Measurements from ENCODE around the gene TTC36. TPM values are rescaled to one million over a fixed set of nuclear protein-coding genes. Genes with fewer than 3 reads are reported as not detected.
A peak's percentile ranks its signal among the peaks of the same experiment; 100 is the strongest.
"Not testable (repeated sequence)": the region's sequence is repeated elsewhere in the genome, so short reads cannot be mapped to it uniquely, and the experiment has no call there.

TTC36 gene
- polyA plus RNA-seq, 3 donors from 2014 or later = 0.37 to 0.50 (median 0.50) TPM

DNA sequence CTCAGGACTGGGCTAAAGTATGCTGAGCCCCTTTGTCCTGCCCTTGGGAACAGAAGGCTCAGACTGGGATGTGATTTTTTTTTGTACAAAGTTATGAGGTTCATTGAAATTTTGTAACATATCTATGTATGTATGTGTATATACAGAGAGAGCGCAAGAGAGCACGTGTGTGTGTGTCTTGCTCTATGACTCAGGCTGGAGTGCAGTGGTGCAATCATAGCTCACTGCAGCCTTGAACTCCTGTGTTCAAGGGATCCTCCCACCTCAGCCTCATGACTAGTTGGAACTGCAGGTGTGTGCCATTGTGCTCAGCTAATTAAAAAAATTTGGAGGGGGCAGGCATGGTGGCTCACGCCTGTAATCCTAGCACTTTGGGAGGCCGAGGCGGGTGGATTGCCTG is 9.5 kb downstream of the TTC36 start:
- DNase-seq = no peak
- no peaks in the 10 kb centered on the region for H3K9me3 Mint-ChIP-seq
- H3K27me3 Mint-ChIP-seq (ENCODE audit: low read depth in 3 of 3) = peaks cover 0 to 2% (median 1%) of the 10 kb centered on the region in 3 donors
- H3K4me3 Mint-ChIP-seq = no peak overlapping the region
- H3K36me3 Mint-ChIP-seq = peaks cover 0 to 5% (median 0%) of the 10 kb centered on the region in 3 donors
- H3K4me1 Mint-ChIP-seq = peaks cover 2 to 4% of the 10 kb centered on the region in 2 donors
- H3K27ac Mint-ChIP-seq = no peak overlapping the region

DNA sequence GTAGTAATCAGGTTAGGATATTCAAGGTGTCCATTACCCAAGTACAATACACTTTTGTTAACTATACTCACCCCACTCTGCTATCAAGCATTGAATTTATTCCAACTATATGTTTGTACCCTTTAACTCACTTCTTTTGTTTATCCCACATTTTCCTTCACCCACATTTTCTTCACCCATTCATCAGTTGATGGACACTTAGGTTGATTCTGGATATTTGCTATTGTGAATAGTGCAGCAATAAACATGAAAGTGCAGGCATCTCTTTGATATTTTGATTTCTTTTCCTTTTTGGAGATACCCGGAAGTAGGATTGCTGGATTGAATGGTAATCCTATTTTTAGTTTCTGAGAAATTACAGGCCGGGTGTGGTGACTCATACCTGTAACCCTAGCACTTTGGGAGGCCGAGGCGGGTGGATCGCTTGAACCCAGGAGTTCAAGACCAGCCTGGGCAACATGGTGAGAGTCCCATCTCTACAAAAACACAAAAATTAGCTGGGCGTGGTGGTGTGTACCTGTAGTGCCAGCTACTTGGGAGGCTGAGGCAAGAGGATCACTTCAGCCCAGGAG is 10.2 kb downstream of the TTC36 start:
- peaks cover 0 to 5% (median 5%) of the 10 kb centered on the region in 3 donors for H3K36me3 Mint-ChIP-seq
- DNase-seq = no peak
- no peak overlapping the region for H3K27ac Mint-ChIP-seq
- no peaks in the 10 kb centered on the region for H3K4me1 Mint-ChIP-seq
- H3K27me3 Mint-ChIP-seq (ENCODE audit: low read depth in 3 of 3) = peaks cover 0 to 2% (median 1%) of the 10 kb centered on the region in 3 donors
- H3K4me3 Mint-ChIP-seq = no peak overlapping the region
- H3K9me3 Mint-ChIP-seq = no peaks in the 10 kb centered on the region

DNA sequence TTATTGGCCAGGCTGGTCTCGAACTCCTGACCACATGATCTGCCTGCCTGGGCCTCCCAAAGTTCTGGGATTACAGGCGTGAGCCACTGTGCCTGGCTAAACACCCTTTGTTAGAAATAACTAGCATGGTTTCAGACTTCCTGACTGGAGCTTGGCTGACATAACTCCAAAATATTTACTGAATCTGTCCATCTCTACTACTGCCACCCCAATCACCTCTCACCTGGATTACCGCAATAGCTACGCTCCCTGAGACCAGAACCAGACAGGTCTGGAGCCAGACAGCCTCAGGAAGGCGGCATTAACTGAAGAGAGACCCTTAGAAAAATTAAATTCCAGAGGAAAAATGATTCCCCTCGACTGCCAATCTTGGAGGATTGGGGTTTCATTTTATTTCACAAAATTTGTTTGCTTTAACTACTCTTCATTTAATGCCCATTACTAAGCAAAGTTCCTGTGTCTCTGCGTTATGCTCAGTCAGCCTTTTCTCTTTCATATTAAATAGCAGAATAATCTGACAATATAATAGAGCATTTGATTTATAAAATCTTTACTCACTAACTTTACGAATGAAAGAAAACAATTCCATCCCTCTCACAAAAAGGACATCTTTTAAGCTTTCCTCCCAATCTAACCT is 16.9 kb downstream of the TTC36 start:
- H3K4me1 Mint-ChIP-seq = no peaks in the 10 kb centered on the region
- H3K27ac Mint-ChIP-seq = no peak overlapping the region
- peaks cover 0 to 2% (median 0%) of the 10 kb centered on the region in 3 donors for H3K27me3 Mint-ChIP-seq (ENCODE audit: low read depth in 3 of 3)
- no peaks in the 10 kb centered on the region for H3K9me3 Mint-ChIP-seq
- no peak overlapping the region for H3K4me3 Mint-ChIP-seq
- no peak for DNase-seq
- H3K36me3 Mint-ChIP-seq = peaks cover 0 to 27% (median 9%) of the 10 kb centered on the region in 3 donors

DNA sequence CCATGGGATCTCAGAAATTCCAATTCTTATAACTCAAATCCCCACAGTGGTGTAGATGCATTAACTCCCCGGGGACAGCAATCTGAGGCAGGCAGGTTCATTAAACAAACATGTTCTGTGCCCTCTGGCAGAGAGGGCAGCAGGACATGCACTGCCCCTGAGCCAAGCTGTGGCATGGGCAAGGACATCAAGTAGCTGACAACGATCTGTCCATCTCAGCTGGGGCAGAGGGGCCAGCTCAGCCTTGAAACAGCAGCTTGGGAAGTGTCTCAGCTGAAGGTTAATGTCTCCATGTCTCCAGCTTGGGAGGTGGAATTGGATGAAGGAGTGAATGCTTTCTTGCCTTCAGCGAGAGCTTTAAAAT is 17.4 kb downstream of the TTC36 start:
- H3K27ac Mint-ChIP-seq = no peak overlapping the region
- no peaks in the 10 kb centered on the region for H3K4me1 Mint-ChIP-seq
- H3K27me3 Mint-ChIP-seq (ENCODE audit: low read depth in 3 of 3) = peaks cover 0 to 2% (median 0%) of the 10 kb centered on the region in 3 donors
- DNase-seq = no peak
- peaks cover 0 to 27% (median 9%) of the 10 kb centered on the region in 3 donors for H3K36me3 Mint-ChIP-seq
- H3K9me3 Mint-ChIP-seq = no peaks in the 10 kb centered on the region
- H3K4me3 Mint-ChIP-seq = no peak overlapping the region

DNA sequence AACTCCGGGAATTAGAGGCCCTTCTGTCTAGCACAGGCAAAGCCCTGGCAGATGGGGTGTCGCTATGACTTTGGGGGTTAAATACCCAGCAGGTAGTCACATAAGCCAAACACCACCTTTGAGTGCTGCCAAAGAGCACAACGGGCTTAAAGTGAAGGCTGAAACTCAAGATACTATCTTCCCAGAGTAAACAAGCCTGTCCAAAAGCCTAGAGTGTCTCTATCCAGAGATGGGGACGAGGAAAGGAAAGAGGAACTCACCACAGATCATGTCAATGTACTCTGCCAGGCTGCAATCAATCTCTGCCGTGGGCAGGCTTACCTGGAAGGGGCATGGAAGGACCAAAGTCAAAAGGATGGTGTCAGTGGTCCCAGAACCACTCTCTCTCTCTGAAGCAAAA is 18.3 kb downstream of the TTC36 start:
- peaks cover 0 to 30% (median 7%) of the 10 kb centered on the region in 3 donors for H3K36me3 Mint-ChIP-seq
- no peaks in the 10 kb centered on the region for H3K4me1 Mint-ChIP-seq
- DNase-seq = no peak
- H3K4me3 Mint-ChIP-seq = no peak overlapping the region
- H3K9me3 Mint-ChIP-seq = no peaks in the 10 kb centered on the region
- H3K27ac Mint-ChIP-seq = no peak overlapping the region
- H3K27me3 Mint-ChIP-seq (ENCODE audit: low read depth in 3 of 3) = peaks cover 0 to 2% (median 0%) of the 10 kb centered on the region in 3 donors

DNA sequence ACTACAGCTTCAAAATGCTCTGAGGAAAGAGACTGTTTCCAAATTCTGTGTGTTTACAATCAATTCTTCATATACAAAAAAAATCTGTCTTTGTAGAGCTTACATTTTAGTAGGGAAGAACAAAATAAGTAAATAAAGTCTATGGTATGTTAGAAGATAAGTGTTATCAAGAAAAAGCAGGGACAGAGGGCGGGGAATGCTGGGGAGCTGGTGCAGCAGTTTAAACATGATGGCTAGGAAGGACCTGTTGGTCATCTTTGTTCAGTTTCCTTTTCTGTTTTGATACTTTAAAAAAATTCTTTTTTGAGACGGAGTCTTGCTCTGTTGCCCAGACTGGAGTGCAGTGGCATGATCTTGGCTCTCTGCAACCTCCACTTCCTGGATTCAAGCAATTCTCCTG is 19.9 kb downstream of the TTC36 start:
- Mint-ChIP-seq H3K4me3 (no peak overlapping the region), H3K36me3 (peaks cover 5 to 35% (median 9%) of the 10 kb centered on the region in 3 donors), H3K4me1 (no peaks in the 10 kb centered on the region), H3K9me3 (no peaks in the 10 kb centered on the region), H3K27ac (peak overlapping the region in 2 of 6 donors; percentile 45 to 62), H3K27me3 (ENCODE audit: low read depth in 3 of 3) (peaks cover 0 to 2% (median 0%) of the 10 kb centered on the region in 3 donors)
- DNase-seq = no peak

DNA sequence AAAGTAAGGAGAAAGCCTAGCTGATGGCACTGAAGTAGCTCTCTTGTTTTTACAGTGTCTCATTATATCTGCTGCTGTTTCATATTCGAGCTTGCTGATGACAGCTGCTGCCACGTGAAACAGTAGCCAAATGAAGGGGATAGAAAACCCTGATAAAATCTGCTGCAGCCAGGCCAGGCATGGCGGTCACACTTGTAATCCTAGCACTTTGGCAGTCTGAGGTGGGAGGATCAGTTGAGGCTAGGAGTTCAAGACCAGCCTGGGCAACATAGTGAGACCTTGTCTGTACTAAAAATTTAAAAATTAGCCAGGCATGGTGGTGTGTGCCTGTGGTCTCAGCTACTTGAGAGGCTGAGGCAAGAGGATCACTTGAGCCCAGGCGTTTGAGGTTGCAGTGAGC is 25.1 kb downstream of the TTC36 start:
- no peaks in the 10 kb centered on the region for H3K4me1 Mint-ChIP-seq
- no peak overlapping the region for H3K4me3 Mint-ChIP-seq
- no peaks in the 10 kb centered on the region for H3K9me3 Mint-ChIP-seq
- H3K27ac Mint-ChIP-seq = no peak overlapping the region
- peaks cover 0 to 3% (median 0%) of the 10 kb centered on the region in 3 donors for H3K27me3 Mint-ChIP-seq (ENCODE audit: low read depth in 3 of 3)
- no peak for DNase-seq
- H3K36me3 Mint-ChIP-seq = peaks cover 21 to 37% (median 30%) of the 10 kb centered on the region in 3 donors

DNA sequence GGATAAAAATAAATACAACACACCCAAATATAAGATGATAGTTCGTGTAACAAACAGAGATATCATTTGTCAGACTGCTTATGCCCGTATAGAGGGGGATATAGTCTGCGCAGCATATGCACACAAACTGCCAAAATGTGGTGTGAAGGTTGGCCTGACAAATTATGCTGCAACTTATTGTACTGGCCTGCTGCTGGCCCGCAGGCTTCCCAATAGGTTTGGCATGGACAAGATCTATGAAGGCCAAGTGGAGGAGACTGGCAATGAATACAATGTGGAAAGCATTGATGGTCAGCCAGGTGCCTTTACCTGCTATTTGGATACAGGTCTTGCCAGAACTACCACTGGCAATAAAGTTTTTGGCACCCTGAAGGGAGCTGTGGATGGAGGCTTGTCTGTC is 33.5 kb downstream of the TTC36 start:
- Mint-ChIP-seq H3K4me1 (peaks cover 8 to 16% of the 10 kb centered on the region in 2 donors), H3K27ac (no peak overlapping the region), H3K27me3 (ENCODE audit: low read depth in 3 of 3) (peaks cover 0 to 2% (median 0%) of the 10 kb centered on the region in 3 donors), H3K4me3 (no peak overlapping the region), H3K9me3 (no peaks in the 10 kb centered on the region), H3K36me3 (peaks cover 3 to 17% (median 11%) of the 10 kb centered on the region in 3 donors)
- no peak for DNase-seq

DNA sequence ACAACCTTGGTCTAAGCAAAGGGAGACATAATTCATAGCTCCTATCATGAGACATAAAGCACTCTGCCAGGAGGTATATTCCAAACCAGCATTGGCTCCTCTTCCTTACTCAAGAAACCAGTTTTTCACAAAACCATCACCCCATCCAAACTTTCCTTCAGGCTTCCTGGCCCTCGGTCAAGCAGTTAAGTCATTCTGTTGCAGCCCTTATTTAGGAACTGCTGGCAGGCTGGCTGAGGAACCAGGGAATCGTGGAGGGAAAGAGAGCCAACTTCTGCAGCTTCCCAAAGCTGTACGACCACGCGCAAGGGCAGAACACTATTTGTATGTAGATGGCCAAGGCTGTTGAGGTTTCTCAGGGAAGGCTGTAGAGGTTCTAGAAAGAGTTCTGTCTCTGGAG is 37.8 kb downstream of the TTC36 start:
- H3K4me3 Mint-ChIP-seq = peak overlapping the region; percentile 41 to 68 (median 64)
- peak overlapping the region; percentile 9 to 86 (median 78) for H3K27ac Mint-ChIP-seq
- peaks cover 0 to 3% (median 0%) of the 10 kb centered on the region in 3 donors for H3K36me3 Mint-ChIP-seq
- no peaks in the 10 kb centered on the region for H3K9me3 Mint-ChIP-seq
- peaks cover 10 to 20% of the 10 kb centered on the region in 2 donors for H3K4me1 Mint-ChIP-seq
- no peaks in the 10 kb centered on the region for H3K27me3 Mint-ChIP-seq (ENCODE audit: low read depth in 3 of 3)
- DNase-seq = no peak

DNA sequence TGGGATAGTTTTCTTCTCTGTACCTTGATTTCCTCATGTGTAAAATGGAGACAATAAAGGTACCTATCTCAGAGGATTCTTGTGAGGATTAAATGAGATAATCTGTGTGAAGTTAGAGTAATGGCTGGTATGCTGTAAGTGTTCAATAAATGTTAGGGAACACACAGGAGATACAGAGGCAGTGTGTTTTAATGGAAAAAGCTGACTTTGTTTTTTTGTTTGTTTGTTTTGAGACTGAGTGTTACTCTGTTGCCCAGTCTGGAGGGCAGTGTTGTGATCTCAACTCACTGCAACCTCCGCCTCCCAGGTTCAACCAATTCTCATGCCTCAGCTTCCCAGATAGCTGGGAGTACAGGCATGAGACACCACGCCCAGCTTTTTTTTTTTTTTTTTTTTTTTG is 42.4 kb downstream of the TTC36 start:
- Mint-ChIP-seq H3K27ac (peak overlapping the region in 1 of 6 donors; percentile 34), H3K4me1 (peaks cover 33 to 43% of the 10 kb centered on the region in 2 donors), H3K36me3 (no peaks in the 10 kb centered on the region), H3K9me3 (no peaks in the 10 kb centered on the region), H3K4me3 (no peak overlapping the region), H3K27me3 (ENCODE audit: low read depth in 3 of 3) (peaks cover 2 to 8% (median 3%) of the 10 kb centered on the region in 3 donors)
- DNase-seq = no peak

DNA sequence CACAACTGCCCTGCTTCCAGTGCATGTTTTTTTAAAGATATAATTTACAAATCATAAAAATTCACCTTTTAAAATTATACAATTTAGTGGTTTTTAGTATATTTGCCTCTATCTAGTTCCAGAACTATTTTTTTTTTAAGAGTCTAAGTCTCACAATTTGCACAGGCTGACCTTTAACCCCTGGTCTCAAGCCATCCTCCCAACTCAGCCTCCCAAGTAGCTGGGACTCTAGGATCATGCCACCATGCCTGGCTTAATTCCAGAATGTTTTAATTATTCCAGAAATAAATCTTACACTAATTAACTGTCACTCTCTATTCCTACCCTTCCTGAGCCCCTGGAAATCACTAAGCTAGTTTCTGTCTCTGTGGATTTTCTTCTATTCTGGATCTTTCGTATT is 43.5 kb downstream of the TTC36 start:
- no peak for DNase-seq
- peaks cover 36 to 44% of the 10 kb centered on the region in 2 donors for H3K4me1 Mint-ChIP-seq
- no peaks in the 10 kb centered on the region for H3K36me3 Mint-ChIP-seq
- no peaks in the 10 kb centered on the region for H3K9me3 Mint-ChIP-seq
- H3K27ac Mint-ChIP-seq = peak overlapping the region in 5 of 6 donors; percentile 88 to 98 (median 95)
- peak overlapping the region in 1 of 5 donors; percentile 2 for H3K4me3 Mint-ChIP-seq
- peaks cover 2 to 8% (median 3%) of the 10 kb centered on the region in 3 donors for H3K27me3 Mint-ChIP-seq (ENCODE audit: low read depth in 3 of 3)

DNA sequence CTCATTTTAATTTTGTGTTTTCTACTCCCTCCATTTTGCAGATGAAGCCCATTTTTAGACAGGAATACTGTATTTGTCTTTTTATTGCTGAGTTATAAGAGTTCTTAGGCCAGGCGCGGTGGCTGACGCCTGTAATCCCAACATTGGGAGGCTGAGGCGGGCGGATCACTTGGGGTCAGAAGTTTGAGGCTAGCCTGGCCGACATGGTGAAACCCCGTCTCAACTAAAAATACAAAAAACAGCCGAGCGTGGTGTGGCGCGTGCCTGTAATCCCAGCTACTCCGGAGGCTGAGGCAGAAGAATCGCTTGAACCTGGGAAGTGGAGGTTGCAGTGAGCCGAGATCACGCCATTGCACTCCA is 44.4 kb downstream of the TTC36 start:
- H3K27me3 Mint-ChIP-seq (ENCODE audit: low read depth in 3 of 3); H3K9me3 Mint-ChIP-seq; DNase-seq; H3K36me3 Mint-ChIP-seq: not testable (repeated sequence)
- Mint-ChIP-seq H3K4me1 (peaks cover 40 to 48% of the 10 kb centered on the region in 2 donors), H3K27ac (peak overlapping the region; percentile 88 to 98 (median 96)), H3K4me3 (peak overlapping the region; percentile 88 to 98 (median 95))

DNA sequence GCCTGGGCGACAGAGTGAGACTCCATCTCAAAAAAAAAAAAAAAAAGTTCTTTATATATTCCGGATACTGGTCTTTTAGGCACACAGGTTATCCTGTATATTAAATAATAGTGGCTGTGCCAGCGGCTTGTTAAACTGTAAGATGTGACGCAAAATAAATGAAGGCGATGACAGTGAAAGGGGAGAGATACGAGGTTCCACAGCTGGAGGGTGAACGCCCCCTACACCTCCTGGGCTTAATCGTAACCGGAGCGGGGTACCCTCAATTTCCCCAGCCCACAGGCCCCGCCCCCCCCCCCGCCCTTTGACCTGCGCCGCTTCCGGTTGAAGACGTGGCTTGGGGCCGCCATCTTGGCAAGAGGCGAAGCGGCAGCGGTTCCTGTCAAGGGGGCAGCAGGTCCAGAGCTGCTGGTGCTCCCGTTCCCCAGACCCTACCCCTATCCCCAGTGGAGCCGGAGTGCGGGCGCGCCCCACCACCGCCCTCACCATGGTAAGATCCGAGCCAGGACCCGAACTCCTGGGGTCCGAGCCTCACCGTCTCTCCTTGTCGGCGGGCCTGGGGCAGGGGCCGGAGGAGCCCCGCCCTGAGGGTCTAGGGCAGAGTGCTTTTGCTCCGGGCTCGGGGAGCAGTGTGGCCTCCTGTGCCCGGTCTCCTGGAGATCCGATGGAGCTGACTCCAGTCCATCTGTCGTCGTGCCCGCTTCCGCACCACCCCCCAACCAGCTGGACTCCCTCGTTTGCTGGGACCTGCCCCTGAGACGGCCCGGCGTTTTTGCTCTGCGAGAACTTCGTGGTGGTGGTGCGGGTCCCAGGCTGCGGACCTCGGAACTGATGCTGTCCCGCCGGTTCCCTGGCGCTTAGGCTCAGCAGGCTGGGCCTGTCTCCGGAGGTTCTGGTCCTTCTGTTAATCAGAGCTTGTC is 45.0 kb downstream of the TTC36 start, which contains the start of gene ARCN1:
Gene ARCN1, plus strand, starts transcription at position 349 of the 920 bp plus-strand sequence. Its CDS starts 139 bp downstream, at position 488.
- DNase-seq = peak; percentile 72 to 77 (median 77)
- H3K9me3 Mint-ChIP-seq = no peaks in the 10 kb centered on the region
- peaks cover 44 to 54% of the 10 kb centered on the region in 2 donors for H3K4me1 Mint-ChIP-seq
- no peaks in the 10 kb centered on the region for H3K36me3 Mint-ChIP-seq
- H3K27ac Mint-ChIP-seq = peak within 1 kb of the TSS; percentile 88 to 98 (median 96)
- peaks cover 2 to 8% (median 3%) of the 10 kb centered on the region in 3 donors for H3K27me3 Mint-ChIP-seq (ENCODE audit: low read depth in 3 of 3)
- H3K4me3 Mint-ChIP-seq = peak within 1 kb of the TSS; percentile 88 to 98 (median 95)

Measured in immature natural killer cell (primary cell).